Mammary epithelial cell (primary cell): ENCODE measurements around the gene PSAP.

ENCODE experiments used
- CTCF ChIP-seq, 2 donors: IDR thresholded peaks in 1 of 2; conservative IDR thresholded peaks in 1 of 2; 2 replicates each; pipeline ENCODE4 v1.5.1; 2011 to 2012; ENCODE audit warnings: inconsistent platforms in 2 of 2, low read length in 2 of 2, mild to moderate bottlenecking in 2 of 2, control low read depth in 1 of 2, low read depth in 1 of 2; ENCODE audit not compliant: insufficient read depth in 1 of 2; ENCODE audit errors: extremely low read depth in 1 of 2
- EZH2 ChIP-seq: IDR thresholded peaks from 2 replicates; pipeline ENCODE4 v1.6.1; 2012; ENCODE audit warnings: low read length, inconsistent platforms, borderline replicate concordance

- TF ChIP-seq CTCF (conservative IDR thresholded peaks at IDR 0.05 in 1 of 2, IDR thresholded peaks at IDR 0.05 in 1 of 2; ENCODE audit: extremely low read depth in 1 of 2, insufficient read depth in 1 of 2, low read depth in 1 of 2, low read length in 2 of 2) (no peak), EZH2 (no peak)
These were observed 36.1 kb downstream of the PSAP start for GRCh38 chr10:71814922-71815411.
